DMS114 treated with DMSO at 0.1 percent for 48 hours (cell line): Measurements from ENCODE around the gene LLPH.

ENCODE experiments used
- DNase-seq: peaks from one replicate; lab custom pipeline; 2025; ENCODE audit not compliant: unreplicated experiment; lab: John Stamatoyannopoulos, UW

LLPH gene

GRCh38 chr12:66103016-66103913 is 27.3 kb downstream of the LLPH start:
- no peak for DNase-seq

GRCh38 chr12:66092559-66093269 is 37.8 kb downstream of the LLPH start:
- no peak for DNase-seq

- no peak for DNase-seq
Observed at GRCh38 chr12:66090157-66090556, 40.4 kb downstream of the LLPH start.

GRCh38 chr12:66087365-66087943 is 43.1 kb downstream of the LLPH start:
- DNase-seq, result peak; percentile 82

GRCh38 chr12:66085998-66086397 is 44.6 kb downstream of the LLPH start:
- no peak for DNase-seq

GRCh38 chr12:66085213-66085612 is 45.3 kb downstream of the LLPH start:
- DNase-seq, result no peak

- no peak for DNase-seq
Observed at GRCh38 chr12:66083766-66084165, 46.8 kb downstream of the LLPH start.

- no peak for DNase-seq
Observed at GRCh38 chr12:66082744-66083143, 47.8 kb downstream of the LLPH start.

GRCh38 chr12:66080791-66081190 is 49.8 kb downstream of the LLPH start:
- DNase-seq, result no peak

- no peak for DNase-seq
Observed at GRCh38 chr12:66077542-66077941, 53.0 kb downstream of the LLPH start.

GRCh38 chr12:66074561-66074960 is 56.0 kb downstream of the LLPH start:
- no peak for DNase-seq

GRCh38 chr12:66072566-66072965 is 58.0 kb downstream of the LLPH start:
- no peak for DNase-seq

GRCh38 chr12:66072135-66072534 is 58.4 kb downstream of the LLPH start:
- no peak for DNase-seq

GRCh38 chr12:66071549-66071948 is 59.0 kb downstream of the LLPH start:
- DNase-seq, result no peak

- DNase-seq, result no peak
Observed at GRCh38 chr12:66070378-66071120, 60.0 kb downstream of the LLPH start.

GRCh38 chr12:66066929-66067523 is 63.5 kb downstream of the LLPH start:
- no peak for DNase-seq
